ENCODE measurements around the gene DOCK2. TPM values are rescaled to one million over a fixed set of nuclear protein-coding genes. Genes with fewer than 3 reads are reported as not detected.
"Not testable (repeated sequence)": the region's sequence is repeated elsewhere in the genome, so short reads cannot be mapped to it uniquely, and the experiment has no call there.

Gene DOCK2
- total RNA-seq, 1 donor from 2014 or later, result 7.5 TPM

- ATAC-seq (no peak), DNase-seq (no peak)
- intact Hi-C loops (cut with micrococcal nuclease), result no loop called here
Observed at GRCh38 chr5:169801781-169802180, 164.7 kb downstream of the DOCK2 start.

DNA sequence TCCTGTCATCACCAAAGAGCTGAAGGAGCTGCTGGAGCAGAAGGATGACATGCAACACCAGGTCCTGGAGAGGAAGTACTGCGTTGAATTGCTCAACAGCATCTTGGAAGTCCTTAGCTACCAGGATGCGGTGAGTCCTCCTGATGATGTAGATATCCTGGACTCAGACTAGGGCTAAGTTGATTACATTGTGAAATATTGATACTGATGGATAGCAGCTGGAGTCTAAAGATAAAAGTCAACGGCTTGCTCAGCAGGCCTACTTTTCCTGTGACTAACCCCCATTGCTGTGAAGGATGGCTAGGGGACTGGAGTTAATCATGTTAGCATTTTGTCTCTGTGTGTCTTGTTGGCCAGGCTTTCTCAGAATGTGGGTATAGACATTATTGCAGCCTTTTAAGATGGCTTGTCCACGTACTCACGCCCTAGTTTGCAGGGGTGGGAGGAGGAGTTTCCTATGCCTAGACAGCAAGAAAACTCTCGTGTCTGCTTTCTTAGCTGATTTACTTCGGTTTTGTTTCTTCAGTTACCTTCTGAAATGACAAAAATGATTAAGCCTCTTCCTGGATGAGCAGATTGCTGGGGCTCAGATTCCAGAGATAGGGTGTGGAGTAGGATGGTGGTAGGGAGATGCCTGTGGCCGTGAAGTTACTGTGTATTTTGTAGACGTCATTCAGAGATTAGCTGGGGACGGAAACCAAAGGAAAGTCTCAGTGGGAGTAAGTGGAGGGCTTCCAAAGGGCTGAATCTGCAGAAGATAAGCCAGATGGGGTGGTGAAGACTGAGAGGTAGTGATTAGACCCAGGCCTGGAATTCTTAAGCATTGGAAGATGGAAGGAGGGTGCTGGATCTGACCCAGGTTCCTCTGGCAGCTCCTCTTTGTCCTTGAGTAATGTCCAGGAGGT, 166.3 kb downstream of the DOCK2 start:
- ATAC-seq (peak; percentile 92), DNase-seq (peak; percentile 63)
- intact Hi-C loops (cut with micrococcal nuclease), result no loop called here

- DNase-seq (no peak), ATAC-seq (no peak)
- intact Hi-C loops (cut with micrococcal nuclease), result no loop called here
Observed at GRCh38 chr5:169804861-169805260, 167.8 kb downstream of the DOCK2 start.

- ATAC-seq (no peak), DNase-seq (no peak)
- intact Hi-C loops (cut with micrococcal nuclease), result no loop called here
Observed at GRCh38 chr5:169805527-169805934, 168.5 kb downstream of the DOCK2 start.

DNA sequence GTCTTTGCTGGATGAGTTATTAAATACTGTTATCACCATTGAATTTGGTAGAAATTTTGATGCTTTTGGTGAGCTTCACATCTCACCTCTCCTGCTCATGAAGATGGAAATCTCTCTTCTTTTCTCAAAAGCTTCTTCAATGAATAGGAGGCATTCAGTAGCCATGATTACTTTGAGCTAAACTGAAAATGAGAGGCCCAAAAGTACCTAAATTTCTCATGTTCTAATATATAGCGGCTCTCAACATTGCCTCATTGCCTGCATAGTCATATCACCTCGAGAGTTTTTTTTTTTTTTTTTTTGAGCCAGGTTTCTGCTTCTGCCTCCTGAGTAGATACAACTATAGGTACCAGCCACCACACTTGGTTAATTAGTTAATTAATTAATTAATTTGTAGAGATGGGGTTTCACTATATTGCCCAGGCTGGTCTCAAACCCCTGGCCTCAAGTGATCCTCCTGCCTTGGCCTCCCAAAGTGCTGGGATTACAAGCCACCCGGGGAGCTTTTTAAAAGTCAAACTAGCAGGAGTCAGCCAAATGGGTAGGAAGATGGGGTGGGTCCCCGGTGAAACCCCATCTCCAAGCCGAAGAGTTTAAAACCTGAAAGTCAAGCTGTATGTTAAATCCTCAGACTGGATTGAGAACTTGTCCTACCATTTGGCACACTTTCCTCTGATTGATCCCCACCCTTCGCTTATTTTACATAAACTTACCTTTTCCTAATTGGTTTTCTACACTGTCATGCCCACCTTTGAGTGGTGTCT, 169.0 kb downstream of the DOCK2 start:
- intact Hi-C loops (cut with micrococcal nuclease), result no loop called here
- DNase-seq (no peak), ATAC-seq (no peak)

GRCh38 chr5:169808118-169808581, 171.1 kb downstream of the DOCK2 start:
- intact Hi-C loops (cut with micrococcal nuclease), result no loop called here
- DNase-seq (no peak), ATAC-seq (no peak)

- ATAC-seq; intact Hi-C loops (cut with micrococcal nuclease); DNase-seq: not testable (repeated sequence)
Observed at GRCh38 chr5:169808880-169809279, 171.8 kb downstream of the DOCK2 start.

DNA sequence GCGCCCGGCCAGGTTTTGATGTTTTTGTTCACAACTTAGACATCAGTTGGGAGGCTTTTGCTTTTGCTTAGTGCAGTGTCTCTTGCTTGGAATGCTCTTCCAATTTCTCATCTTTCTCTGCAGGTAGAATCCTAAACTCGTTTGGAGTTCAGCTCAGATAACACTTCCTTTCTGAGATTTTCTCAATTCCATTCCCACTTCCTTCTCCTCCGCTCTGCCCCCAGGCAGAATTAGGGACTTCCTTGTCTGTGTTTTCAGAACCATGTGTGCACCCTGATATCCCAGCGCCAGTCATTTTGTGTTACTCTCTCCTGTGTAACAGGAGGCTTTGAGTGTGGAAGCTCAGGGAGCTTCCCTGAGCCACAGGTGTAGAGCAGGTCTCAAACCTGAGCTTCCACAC, 172.2 kb downstream of the DOCK2 start:
- intact Hi-C loops (cut with micrococcal nuclease), result no loop called here
- DNase-seq (no peak), ATAC-seq (no peak)

GRCh38 chr5:169810524-169810923, 173.4 kb downstream of the DOCK2 start:
- intact Hi-C loops (cut with micrococcal nuclease), result no loop called here
- no peak for DNase-seq
- no peak for ATAC-seq

- intact Hi-C loops (cut with micrococcal nuclease), result no loop called here
- no peak for ATAC-seq
Observed at GRCh38 chr5:169811023-169811422, 173.9 kb downstream of the DOCK2 start.

DNA sequence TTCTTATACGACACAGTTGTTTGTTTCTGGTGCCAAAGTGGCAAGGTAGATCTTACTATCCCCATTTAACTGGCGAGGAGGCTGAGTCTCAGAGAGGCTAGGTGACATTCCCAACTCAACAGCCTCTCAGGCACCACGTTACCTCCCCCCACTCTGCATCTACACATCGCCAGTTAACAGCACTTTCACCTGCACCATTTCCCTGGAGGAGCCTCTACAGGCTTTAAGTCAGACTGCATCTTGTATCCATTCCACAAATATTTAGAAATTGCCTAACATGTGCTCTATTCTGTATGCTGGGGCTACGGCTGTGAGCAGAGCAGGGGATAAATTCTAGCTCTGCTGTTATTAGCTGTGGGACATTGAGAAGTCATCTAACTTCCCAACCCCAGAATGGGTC, 174.6 kb downstream of the DOCK2 start:
- intact Hi-C loops (cut with micrococcal nuclease), result no loop called here
- ATAC-seq (no peak), DNase-seq (no peak)

More at GRCh38 chr5:169811023-169811422, 173.9 kb downstream of the DOCK2 start:
- no peak for DNase-seq

DNA sequence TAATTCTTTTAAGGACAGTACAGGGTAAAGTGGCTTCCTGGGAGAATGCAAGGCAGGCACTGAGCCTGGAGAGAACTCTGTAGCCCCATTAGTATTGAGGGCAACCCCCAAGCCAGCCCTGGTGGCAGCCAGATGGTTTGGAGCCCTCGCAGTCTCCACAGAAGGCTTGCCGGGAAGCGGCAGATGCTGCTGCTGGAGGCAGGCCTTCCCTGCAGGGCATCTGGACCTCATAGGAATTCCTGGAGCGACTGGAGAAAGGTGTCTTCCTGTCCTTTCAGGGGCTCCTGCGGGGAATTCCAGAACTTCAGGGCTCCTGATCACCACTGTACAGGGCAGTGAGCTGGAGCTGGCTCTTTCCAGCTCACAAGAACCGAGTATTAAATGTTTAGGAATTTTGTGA, 175.7 kb downstream of the DOCK2 start:
- intact Hi-C loops (cut with micrococcal nuclease), result no loop called here
- ATAC-seq (no peak), DNase-seq (no peak)

DNA sequence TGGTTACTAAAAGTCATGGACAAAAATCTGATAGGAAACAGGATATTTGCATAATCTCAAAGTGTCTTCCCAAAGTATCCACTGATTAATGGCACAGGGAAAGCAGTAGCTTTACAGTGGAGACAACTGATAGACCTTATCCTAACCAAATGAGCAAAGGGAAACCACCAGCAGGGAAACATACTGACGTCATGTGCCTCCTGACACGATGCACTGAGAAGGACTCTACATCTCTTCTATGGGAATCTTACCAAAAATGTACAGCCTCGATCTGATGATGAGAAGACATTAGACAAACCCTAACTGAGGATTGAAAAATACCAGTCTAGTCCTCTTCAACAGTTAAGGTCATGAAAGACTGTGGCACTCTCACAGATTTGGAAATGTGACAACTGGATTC, 177.0 kb downstream of the DOCK2 start:
- DNase-seq, result no peak
- no peak for ATAC-seq
- intact Hi-C loops (cut with micrococcal nuclease), result no loop called here

GRCh38 chr5:169814522-169814921, 177.4 kb downstream of the DOCK2 start:
- intact Hi-C loops (cut with micrococcal nuclease), result no loop called here
- DNase-seq (no peak), ATAC-seq (no peak)

- no peak for ATAC-seq
- intact Hi-C loops (cut with micrococcal nuclease), result no loop called here
- no peak for DNase-seq
Observed at GRCh38 chr5:169817031-169817430, 180.0 kb downstream of the DOCK2 start.

DNA sequence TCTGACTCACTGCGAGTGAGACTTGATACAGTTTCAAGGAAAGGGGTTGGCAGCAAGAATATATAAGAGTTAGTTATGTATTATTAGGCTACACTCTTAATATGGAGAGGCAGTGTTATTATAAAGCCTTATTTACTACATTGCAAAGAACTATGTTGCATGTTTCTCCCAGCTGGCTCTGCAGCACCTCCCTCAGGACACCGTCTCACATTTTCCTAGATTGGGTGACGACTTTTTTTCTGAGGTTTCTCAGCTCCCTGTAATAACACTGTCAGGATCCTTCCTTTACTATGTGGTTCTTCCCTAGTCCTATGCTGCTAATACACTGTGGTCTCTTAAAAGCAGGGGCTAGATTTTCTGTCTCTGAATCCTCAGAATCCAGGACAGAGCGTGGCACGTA, 189.5 kb downstream of the DOCK2 start:
- intact Hi-C loops (cut with micrococcal nuclease), result no loop called here
- ATAC-seq (no peak), DNase-seq (no peak)

DNA sequence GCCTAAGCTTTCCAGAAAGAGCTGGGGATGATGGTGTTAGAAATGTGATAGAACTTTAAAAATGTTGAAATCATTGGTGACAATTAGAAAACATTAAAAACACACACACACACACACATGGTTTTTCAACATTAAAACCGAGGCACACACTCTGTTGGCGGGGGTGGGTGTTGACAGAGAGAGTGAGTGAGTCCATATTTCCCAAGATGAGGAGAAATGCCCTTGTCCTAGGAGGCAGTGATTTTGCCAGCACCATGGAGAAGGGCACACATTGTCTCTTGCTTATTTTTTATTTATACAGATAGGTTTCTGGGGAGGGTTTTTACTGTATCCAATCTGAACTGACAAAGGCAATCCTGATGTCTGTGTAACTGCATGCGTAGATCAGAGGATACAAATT, 190.7 kb downstream of the DOCK2 start:
- DNase-seq (no peak), ATAC-seq (peak; percentile 30)
- intact Hi-C loops (cut with micrococcal nuclease), result no loop called here

GRCh38 chr5:169828385-169828784, 191.3 kb downstream of the DOCK2 start:
- DNase-seq, result no peak
- no peak for ATAC-seq
- intact Hi-C loops (cut with micrococcal nuclease), result no loop called here

DNA sequence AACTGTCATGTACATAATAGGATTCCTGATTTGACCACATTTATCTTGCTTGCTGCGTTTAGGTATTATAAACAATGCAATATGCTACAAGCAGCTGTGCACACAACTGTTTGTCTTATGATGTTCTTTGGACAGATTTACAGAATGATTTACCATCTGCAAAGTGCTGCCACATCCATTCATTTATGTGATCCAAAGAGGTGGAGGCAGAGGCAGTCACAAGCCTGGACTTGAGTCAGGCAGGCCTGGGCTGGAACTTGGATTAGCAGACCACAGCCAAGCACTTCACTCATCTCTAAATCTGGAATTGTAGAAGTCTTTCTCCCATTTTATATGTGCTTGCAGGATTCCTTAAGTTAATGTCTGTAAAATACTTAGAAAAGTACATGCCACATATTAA, 194.3 kb downstream of the DOCK2 start:
- no peak for ATAC-seq
- DNase-seq, result no peak

DNA sequence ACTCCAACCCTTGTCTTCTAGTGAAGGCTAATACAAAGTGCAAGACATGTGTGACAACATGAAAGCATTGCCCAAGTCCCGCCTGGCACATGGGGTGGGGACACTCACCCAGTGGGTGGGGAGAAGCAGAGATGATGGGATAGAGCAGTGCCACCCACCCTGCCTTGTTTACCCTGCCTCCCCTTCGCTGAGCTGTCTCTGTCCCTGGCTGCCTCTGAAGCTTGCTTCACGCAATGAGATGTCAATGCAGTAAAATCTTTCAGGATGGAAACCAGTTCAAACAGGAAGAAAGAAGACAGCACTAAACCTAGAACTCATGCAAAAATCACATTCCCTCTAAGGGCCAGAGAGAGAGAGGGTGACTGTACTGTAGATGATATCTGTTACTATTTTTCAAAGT, 195.2 kb downstream of the DOCK2 start:
- ATAC-seq (no peak), DNase-seq (no peak)
- intact Hi-C loops (cut with micrococcal nuclease), result no loop called here

More for the DNA sequence above, 194.3 kb downstream of the DOCK2 start:
- intact Hi-C loops (cut with micrococcal nuclease), result no loop called here
